Aorta (tissue), 5 donors: ENCODE measurements around the gene TMCO4. TPM values are rescaled to one million over a fixed set of nuclear protein-coding genes. Genes with fewer than 3 reads are reported as not detected.
A peak's percentile ranks its signal among the peaks of the same experiment; 100 is the strongest.
"Not testable (repeated sequence)": the region's sequence is repeated elsewhere in the genome, so short reads cannot be mapped to it uniquely, and the experiment has no call there.

Source experiments
- ATAC-seq: fragments of 200-7000 bp; cut with Tn5 transposase; one replicate; pipeline ENCODE4 v1.9.1; 2022; ENCODE audit warnings: moderate library complexity; ENCODE audit not compliant: low FRiP score
- DNase-seq, 2 donors: peaks; one replicate each; pipeline ENCODE4 v3.0.0-alpha.2; 2020
- H3K27ac ChIP-seq, 2 donors: one replicate each; pipeline ENCODE4 v1.5.1; 2013; ENCODE audit warnings: low read length in 2 of 2, mild to moderate bottlenecking in 2 of 2, moderate library complexity in 2 of 2, control low read depth in 1 of 2, inconsistent platforms in 1 of 2, low read depth in 1 of 2
- H3K27me3 ChIP-seq, 2 donors: one replicate each; pipeline ENCODE4 v1.6.1; 2013; ENCODE audit warnings: control low read depth in 1 of 2, low read length in 1 of 2, mild to moderate bottlenecking in 1 of 2, moderate library complexity in 1 of 2; ENCODE audit not compliant: insufficient read depth in 2 of 2, control insufficient read depth in 1 of 2
- H3K36me3 ChIP-seq, 2 donors: one replicate each; pipeline ENCODE4 v1.6.1; 2013; ENCODE audit warnings: control low read depth in 1 of 2, low read length in 1 of 2, mild to moderate bottlenecking in 1 of 2; ENCODE audit not compliant: insufficient read depth in 2 of 2, control insufficient read depth in 1 of 2
- H3K4me1 ChIP-seq, 2 donors: one replicate each; pipeline ENCODE4 v1.6.1; 2013; ENCODE audit warnings: low read length in 2 of 2, control low read depth in 1 of 2, mild to moderate bottlenecking in 1 of 2, moderate library complexity in 1 of 2; ENCODE audit not compliant: insufficient read depth in 2 of 2, control insufficient read depth in 1 of 2
- H3K4me3 ChIP-seq, 2 donors: one replicate each; pipeline ENCODE4 v1.5.1; 2013; ENCODE audit warnings: low read length in 2 of 2, control low read depth in 1 of 2, mild to moderate bottlenecking in 1 of 2
- H3K9me3 ChIP-seq: one replicate; pipeline ENCODE4 v1.6.1; 2013; ENCODE audit warnings: mild to moderate bottlenecking, low read length; ENCODE audit not compliant: control insufficient read depth
- WGBS, 2 donors: extraction: QIAGEN DNeasy Blood & Tissue Kit; methylation state at CpG; one replicate each; pipeline ENCODE4 v1.1.7; 2013; 5-methylcytosine and 5-hydroxymethylcytosine counted together
- intact Hi-C, 2 donors: fragments of 100-400 bp; cut with DNase I; formaldehyde crosslinking; loops; one replicate each; pipeline versions ENCODE4 v1.14.2 to v1.15.0; 2022
- long read RNA-seq, 2 donors: library from polyadenylated mRNA; unstranded; transcript quantifications; one replicate each; pipeline ENCODE4 v2.0.0, GENCODE V29; 2020 to 2021
- polyA plus RNA-seq, 2 donors: library from polyadenylated mRNA; stranded (reverse); fragments of 200-250 nt; gene quantifications; one replicate each; pipeline ENCODE4 v1.2.3, GENCODE V29; 2013
- total RNA-seq, 2 donors: library from RNA; stranded (reverse); fragmentation: NEBNext Ultra II Directional; extraction: Animal tissue kit (Norgen Biotek cat#: 25700); gene quantifications; one replicate each; pipeline ENCODE4 v1.2.1, GENCODE V29; 2021
- donor health status: healthy with polysubstance abuse.
- donor health status: Bipolar disorder and iron deficiency.
- donor health status: DM: no; HTN: no; CAD: no.
- donor health status: DM: no; HTN: no; CAD: no.
- donor health status: DM: yes; HTN: yes; CAD: no.

The TMCO4 gene
- 10 to 100 TPM; 33.1 to 37.1 TPM for total RNA-seq
- polyA plus RNA-seq, result 10 to 100 TPM; 18.7 to 22.7 TPM
- long read RNA-seq, donor 1, transcript TMCO4-201 (16 exons, 2,974 nt), result major isoform, 10 of 110 reads
- long read RNA-seq, donor 1, partial matches to known transcripts, result 47 of 110 reads
- long read RNA-seq, donor 1, other reads (novel, unspliced or antisense), result 53 of 110 reads
- long read RNA-seq, donor 2, transcript TMCO4-201 (16 exons, 2,974 nt), result major isoform, 9 of 41 reads
- long read RNA-seq, donor 2, partial matches to known transcripts, result 5 of 41 reads
- long read RNA-seq, donor 2, other reads (novel, unspliced or antisense), result 27 of 41 reads

GRCh38 chr1:19799230-19800075 is at the start of gene TMCO4:
Gene TMCO4, minus strand, starts transcription at chr1:19799916. Its CDS starts 19,158 bp downstream, at chr1:19780758.
- H3K27me3 ChIP-seq, result no peaks in the 10 kb centered on the region
- no peaks in the 10 kb centered on the region for H3K9me3 ChIP-seq
- ATAC-seq, result peak; percentile 81
- H3K4me1 ChIP-seq, result no peaks in the 10 kb centered on the region
- peak; percentile 77 to 87 for DNase-seq
- intact Hi-C loops, result no loop called here
- H3K36me3 ChIP-seq, result no peaks in the 10 kb centered on the region
- WGBS, 2 donors, result 2 to 3% methylated on average over 33 to 70 of the region's 70 CpGs
- peak within 1 kb of the TSS; percentile 68 to 76 for H3K27ac ChIP-seq
- peak within 1 kb of the TSS; percentile 73 to 81 for H3K4me3 ChIP-seq

- DNase-seq, H3K27ac ChIP-seq, ATAC-seq, H3K27me3 ChIP-seq, intact Hi-C loops, H3K4me1 ChIP-seq, H3K36me3 ChIP-seq, H3K9me3 ChIP-seq, H3K4me3 ChIP-seq: not testable (repeated sequence)
- 73 to 75% methylated on average over 3 of the region's 3 CpGs for WGBS, 2 donors
Observed at GRCh38 chr1:19849307-19849706, 49.6 kb upstream of the TMCO4 start.

GRCh38 chr1:19847334-19847733 is 47.6 kb upstream of the TMCO4 start:
- H3K4me3 ChIP-seq, H3K36me3 ChIP-seq, H3K9me3 ChIP-seq, ATAC-seq, H3K27ac ChIP-seq, intact Hi-C loops, H3K4me1 ChIP-seq, H3K27me3 ChIP-seq, DNase-seq: not testable (repeated sequence)
- 80 to 85% methylated on average over 9 of the region's 9 CpGs for WGBS, 2 donors

GRCh38 chr1:19846338-19846737 is 46.6 kb upstream of the TMCO4 start:
- Histone ChIP-seq H3K36me3 (no peaks in the 10 kb centered on the region), H3K9me3 (no peaks in the 10 kb centered on the region), H3K4me1 (no peaks in the 10 kb centered on the region), H3K27me3 (no peaks in the 10 kb centered on the region), H3K27ac (no peak overlapping the region), H3K4me3 (no peak overlapping the region)
- 96% methylated on average over 3 of the region's 3 CpGs for WGBS, 2 donors
- ATAC-seq, result no peak
- DNase-seq, result no peak
- intact Hi-C loops, result no loop called here

GRCh38 chr1:19845555-19845954 is 45.8 kb upstream of the TMCO4 start:
- H3K27me3 ChIP-seq, result no peaks in the 10 kb centered on the region
- no peaks in the 10 kb centered on the region for H3K36me3 ChIP-seq
- no peak overlapping the region for H3K4me3 ChIP-seq
- 76 to 85% methylated on average over 8 of the region's 8 CpGs for WGBS, 2 donors
- H3K9me3 ChIP-seq, result no peaks in the 10 kb centered on the region
- no peak overlapping the region for H3K27ac ChIP-seq
- intact Hi-C loops, result no loop called here
- H3K4me1 ChIP-seq, result no peaks in the 10 kb centered on the region
- no peak for DNase-seq
- ATAC-seq, result no peak

DNA sequence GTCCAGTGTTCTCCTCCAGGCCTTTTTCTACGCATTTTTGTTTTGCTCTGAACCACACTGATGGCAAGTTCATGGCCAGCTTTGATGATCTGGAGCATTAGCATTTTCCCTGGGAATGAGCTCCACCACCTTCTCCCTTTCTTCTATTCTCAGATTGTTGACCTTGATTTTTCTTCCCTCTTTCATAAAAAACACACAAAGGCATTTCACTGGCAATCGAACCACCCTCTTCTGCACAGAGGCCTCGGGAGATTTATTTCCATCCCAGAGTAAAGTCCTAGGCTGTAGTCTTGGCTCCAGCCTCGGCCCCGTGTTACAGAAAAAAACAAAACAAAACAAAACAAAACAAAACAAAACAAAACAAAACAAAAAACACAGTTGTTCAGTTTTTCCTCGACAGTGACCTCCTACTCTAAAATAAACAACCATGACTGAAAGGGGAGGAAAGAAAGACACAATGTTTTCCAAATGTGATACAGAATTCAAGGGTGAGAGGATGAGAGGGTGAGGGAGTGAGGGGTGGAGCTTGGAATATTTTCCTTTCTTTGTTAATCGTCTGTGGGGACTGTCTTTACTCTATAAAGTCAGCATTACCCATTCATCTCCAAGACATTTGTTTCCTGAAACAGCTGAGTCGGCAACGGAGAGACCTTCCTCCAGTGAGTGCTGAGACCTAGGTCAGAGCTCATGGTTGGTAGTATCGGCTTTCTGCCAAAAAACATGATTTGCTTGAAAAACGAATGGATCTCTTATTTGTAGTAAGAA is 45.2 kb upstream of the TMCO4 start:
- Histone ChIP-seq H3K4me1 (no peaks in the 10 kb centered on the region), H3K27ac (no peak overlapping the region), H3K36me3 (no peaks in the 10 kb centered on the region), H3K9me3 (no peaks in the 10 kb centered on the region), H3K4me3 (no peak overlapping the region), H3K27me3 (no peaks in the 10 kb centered on the region)
- no peak for ATAC-seq
- intact Hi-C loops, result no loop called here
- no peak for DNase-seq
- WGBS, 2 donors, result 12 to 23% methylated on average over 11 of the region's 11 CpGs

DNA sequence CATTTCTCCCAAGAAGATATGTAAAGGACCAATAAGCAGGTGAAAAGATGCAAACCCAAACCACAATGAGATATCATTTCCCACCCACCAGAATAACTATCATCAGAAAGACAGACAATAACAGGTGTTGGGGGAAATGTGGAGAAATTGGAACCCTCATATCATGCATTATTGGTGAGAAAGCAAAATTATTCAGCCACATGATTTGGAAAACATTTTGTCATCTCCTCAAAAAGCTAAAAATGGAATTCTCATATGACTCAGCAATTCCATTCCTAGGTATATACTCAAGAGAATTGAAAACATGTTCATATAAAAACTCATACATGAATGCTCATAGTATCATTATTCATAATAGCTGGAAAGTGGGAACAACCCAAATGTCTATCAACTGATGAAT is 40.5 kb upstream of the TMCO4 start:
- ATAC-seq, result no peak
- no peak for DNase-seq
- H3K4me3 ChIP-seq, result no peak overlapping the region
- H3K36me3 ChIP-seq, result no peaks in the 10 kb centered on the region
- H3K27ac ChIP-seq, result no peak overlapping the region
- intact Hi-C loops, result no loop called here
- H3K4me1 ChIP-seq, result no peaks in the 10 kb centered on the region
- no peaks in the 10 kb centered on the region for H3K9me3 ChIP-seq
- no peaks in the 10 kb centered on the region for H3K27me3 ChIP-seq

DNA sequence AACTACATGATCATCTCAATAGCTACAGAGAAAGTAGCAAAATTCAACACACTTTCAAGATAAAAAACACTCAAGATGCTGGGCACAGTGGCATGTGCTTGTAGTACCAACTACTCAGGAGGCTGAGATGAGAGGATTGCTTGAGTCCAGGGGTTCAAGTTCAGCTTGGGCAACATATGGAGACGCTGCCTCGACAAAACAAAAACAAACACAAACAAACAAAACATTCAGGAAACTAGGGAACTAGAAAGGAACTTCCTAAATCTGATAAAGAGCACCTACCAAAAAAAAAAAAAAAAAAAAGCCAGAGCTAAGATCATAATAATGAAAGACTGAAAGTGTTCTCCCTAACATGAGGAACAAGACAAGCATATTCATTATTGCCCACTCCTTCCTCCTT is 38.1 kb upstream of the TMCO4 start:
- no peaks in the 10 kb centered on the region for H3K27me3 ChIP-seq
- DNase-seq (no peak), ATAC-seq (no peak)
- no peaks in the 10 kb centered on the region for H3K36me3 ChIP-seq
- no peaks in the 10 kb centered on the region for H3K9me3 ChIP-seq
- H3K27ac ChIP-seq, result no peak overlapping the region
- H3K4me1 ChIP-seq, result no peaks in the 10 kb centered on the region
- 67 to 72% methylated on average over 2 of the region's 2 CpGs for WGBS, 2 donors
- intact Hi-C loops, result no loop called here
- H3K4me3 ChIP-seq, result no peak overlapping the region
